ENCODE data around the gene LAMC2.
"Not testable (repeated sequence)": the region's sequence is repeated elsewhere in the genome, so short reads cannot be mapped to it uniquely, and the experiment has no call there.

The LAMC2 gene

DNA sequence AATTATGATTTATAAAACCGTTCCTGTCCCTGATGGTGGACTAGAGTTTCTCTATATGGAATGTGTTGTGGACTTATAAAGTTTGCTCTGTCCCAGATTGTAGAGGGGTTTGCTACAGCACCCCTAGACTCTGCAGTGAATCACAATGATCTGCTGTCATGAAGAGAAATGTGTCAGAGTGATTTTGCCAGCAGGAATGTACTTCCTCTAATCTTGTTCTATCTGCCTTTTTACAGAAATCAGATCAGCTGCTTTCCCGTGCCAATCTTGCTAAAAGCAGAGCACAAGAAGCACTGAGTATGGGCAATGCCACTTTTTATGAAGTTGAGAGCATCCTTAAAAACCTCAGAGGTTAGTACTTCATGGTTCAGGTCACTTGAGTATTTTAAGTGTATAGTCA is 52.0 kb downstream of the LAMC2 start:
- no peak for DNase-seq (ENCODE audit: low read depth)

DNA sequence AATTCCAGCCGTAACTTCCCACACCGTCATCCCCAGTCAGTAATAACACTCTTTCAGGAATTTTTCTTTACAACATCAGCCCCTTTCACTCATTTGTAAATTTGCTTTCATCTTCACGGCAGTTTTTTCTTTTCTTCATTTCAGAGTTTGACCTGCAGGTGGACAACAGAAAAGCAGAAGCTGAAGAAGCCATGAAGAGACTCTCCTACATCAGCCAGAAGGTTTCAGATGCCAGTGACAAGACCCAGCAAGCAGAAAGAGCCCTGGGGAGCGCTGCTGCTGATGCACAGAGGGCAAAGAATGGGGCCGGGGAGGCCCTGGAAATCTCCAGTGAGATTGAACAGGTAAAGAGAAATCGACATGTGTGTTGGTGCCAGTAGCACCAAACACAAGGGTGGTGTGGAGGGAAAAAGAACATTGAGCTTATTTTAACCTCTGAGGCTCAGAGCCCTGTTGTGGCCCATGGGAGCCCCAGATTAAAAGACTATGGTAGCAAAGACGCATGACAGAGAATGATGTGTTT is 53.2 kb downstream of the LAMC2 start:
- no peak for DNase-seq (ENCODE audit: low read depth)

DNA sequence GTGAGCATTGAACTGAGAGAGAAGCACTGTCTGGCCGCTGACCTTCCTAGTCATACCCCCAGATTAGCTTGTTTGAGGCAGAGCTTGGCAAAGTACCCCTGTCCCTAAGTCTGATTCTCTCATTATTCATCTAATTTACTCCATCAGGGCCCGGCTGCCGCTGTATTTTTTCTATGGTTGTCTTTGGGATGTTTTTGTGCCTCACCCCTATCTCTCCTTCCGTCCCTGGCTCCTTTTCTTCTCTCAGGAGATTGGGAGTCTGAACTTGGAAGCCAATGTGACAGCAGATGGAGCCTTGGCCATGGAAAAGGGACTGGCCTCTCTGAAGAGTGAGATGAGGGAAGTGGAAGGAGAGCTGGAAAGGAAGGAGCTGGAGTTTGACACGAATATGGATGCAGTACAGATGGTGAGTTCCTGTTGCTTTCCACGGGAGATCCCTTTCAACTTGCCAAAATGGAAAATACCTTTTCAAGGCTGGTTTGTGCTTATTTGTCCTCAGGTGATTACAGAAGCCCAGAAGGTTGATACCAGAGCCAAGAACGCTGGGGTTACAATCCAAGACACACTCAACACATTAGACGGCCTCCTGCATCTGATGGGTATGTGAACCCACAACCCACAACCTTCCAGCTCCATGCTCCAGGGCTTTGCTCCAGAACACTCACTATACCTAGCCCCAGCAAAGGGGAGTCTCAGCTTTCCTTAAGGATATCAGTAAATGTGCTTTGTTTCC is 53.9 kb downstream of the LAMC2 start:
- no peak for DNase-seq (ENCODE audit: low read depth)

DNA sequence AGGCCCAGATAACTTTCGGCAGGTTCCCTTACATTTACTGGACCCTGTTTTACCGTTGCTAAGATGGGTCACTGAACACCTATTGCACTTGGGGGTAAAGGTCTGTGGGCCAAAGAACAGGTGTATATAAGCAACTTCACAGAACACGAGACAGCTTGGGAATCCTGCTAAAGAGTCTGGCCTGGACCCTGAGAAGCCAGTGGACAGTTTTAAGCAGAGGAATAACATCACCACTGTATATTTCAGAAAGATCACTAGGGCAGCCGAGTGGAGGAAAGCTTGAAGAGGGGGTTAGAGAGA is 54.4 kb downstream of the LAMC2 start:
- no peak for DNase-seq (ENCODE audit: low read depth)

DNA sequence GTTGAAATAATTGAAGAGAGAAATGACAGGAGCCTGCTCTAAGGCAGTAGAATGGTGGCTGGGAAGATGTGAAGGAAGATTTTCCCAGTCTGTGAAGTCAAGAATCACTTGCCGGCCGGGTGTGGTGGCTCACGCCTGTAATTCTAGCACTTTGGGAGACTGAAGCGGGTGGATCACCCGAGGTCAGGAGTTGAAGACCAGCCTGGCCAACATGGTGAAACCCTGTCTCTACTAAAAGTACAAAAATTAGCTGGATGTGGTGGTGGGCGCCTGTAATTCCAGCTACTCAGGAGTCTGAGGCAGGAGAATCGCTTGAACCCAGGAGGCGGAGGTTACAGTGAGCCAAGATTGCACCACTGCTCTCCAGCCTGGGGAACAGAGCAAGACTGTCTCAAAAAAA is 54.8 kb downstream of the LAMC2 start:
- not testable (repeated sequence) for DNase-seq (ENCODE audit: low read depth)

DNA sequence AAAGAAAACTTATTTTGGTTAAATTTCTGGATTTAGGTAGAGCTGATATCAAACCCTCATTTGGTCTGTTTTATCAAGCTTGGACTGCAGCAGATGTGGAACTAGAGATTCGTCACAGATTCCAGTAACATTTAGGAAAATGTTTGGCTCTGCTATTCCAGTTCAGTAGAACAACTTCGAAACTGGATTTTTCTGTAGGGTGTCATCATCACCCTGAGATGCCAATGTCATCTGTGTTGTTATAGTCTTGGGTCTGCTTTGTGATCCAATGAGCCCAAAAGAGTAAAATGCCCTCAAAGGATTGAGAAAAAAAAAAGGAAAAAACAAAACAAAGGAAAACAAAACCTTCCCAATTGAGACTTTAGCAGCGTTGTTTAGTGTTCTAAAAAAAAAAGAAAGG is 55.4 kb downstream of the LAMC2 start:
- no peak for DNase-seq (ENCODE audit: low read depth)

DNA sequence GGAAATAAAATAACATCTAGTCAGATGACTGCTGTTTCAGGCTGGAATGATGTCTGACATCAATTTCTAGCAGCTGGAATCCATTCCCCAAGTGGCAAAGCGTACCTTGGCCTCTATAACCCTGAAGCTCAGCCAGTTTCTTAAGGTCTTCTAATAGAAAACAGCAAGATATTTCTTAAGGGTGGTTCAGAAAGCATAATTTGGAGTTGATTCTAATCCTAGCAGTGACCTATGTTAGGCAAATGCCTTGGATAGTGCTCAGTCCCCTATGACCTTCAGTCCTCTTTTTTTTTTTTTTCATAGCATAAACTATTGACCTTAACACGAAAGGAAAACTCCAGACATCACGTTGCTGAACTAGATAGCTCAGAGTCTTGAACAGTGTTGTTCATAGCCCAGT is 56.5 kb downstream of the LAMC2 start:
- no peak for DNase-seq (ENCODE audit: low read depth)

DNA sequence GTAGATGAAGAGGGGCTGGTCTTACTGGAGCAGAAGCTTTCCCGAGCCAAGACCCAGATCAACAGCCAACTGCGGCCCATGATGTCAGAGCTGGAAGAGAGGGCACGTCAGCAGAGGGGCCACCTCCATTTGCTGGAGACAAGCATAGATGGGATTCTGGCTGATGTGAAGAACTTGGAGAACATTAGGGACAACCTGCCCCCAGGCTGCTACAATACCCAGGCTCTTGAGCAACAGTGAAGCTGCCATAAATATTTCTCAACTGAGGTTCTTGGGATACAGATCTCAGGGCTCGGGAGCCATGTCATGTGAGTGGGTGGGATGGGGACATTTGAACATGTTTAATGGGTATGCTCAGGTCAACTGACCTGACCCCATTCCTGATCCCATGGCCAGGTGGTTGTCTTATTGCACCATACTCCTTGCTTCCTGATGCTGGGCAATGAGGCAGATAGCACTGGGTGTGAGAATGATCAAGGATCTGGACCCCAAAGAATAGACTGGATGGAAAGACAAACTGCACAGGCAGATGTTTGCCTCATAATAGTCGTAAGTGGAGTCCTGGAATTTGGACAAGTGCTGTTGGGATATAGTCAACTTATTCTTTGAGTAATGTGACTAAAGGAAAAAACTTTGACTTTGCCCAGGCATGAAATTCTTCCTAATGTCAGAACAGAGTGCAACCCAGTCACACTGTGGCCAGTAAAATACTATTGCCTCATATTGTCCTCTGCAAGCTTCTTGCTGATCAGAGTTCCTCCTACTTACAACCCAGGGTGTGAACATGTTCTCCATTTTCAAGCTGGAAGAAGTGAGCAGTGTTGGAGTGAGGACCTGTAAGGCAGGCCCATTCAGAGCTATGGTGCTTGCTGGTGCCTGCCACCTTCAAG is 57.3 kb downstream of the LAMC2 start:
- no peak for DNase-seq (ENCODE audit: low read depth)

DNA sequence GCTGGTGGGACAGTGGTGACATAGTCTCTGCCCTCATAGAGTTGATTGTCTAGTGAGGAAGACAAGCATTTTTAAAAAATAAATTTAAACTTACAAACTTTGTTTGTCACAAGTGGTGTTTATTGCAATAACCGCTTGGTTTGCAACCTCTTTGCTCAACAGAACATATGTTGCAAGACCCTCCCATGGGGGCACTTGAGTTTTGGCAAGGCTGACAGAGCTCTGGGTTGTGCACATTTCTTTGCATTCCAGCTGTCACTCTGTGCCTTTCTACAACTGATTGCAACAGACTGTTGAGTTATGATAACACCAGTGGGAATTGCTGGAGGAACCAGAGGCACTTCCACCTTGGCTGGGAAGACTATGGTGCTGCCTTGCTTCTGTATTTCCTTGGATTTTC is 58.4 kb downstream of the LAMC2 start:
- no peak for DNase-seq (ENCODE audit: low read depth)

DNA sequence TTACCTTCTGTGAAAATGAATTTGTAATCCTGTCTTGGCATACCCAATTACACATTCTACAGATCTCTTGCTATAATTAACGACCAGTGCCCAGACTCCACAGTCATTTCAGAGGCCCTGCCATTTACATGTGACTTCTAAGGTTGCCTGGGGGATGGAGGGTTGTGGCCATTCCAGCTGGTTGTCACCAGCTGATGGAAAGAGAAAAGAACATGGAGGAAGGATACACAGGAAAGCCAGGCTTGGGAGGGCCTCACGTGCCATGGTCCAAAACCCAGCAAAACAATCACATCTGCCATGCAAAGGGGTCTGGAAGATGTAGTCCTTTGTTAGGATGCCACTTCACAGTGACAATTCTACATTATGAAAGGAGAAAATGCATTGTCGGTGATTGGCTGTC is 59.3 kb downstream of the LAMC2 start:
- DNase-seq (ENCODE audit: low read depth) = no peak

DNA sequence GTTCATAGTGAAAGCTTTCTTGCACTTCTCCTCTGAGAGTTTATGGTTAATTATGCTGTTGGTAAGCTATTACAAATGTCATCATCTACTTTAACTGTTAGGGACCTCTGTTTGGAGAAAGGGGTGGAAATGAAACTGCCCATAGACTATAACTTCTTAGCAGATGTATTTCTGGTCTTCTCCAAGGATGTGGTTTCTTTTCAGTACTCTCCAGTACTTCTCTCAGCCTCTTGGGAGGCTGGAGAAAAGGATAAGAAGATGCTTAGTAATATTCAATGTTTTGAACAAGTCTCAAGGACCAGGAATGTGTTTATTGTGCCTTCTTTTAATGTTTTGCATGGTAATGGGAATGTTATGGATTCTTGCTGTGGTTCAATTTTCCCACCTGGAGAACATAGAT is 60.4 kb downstream of the LAMC2 start:
- DNase-seq (ENCODE audit: low read depth) = no peak

DNA sequence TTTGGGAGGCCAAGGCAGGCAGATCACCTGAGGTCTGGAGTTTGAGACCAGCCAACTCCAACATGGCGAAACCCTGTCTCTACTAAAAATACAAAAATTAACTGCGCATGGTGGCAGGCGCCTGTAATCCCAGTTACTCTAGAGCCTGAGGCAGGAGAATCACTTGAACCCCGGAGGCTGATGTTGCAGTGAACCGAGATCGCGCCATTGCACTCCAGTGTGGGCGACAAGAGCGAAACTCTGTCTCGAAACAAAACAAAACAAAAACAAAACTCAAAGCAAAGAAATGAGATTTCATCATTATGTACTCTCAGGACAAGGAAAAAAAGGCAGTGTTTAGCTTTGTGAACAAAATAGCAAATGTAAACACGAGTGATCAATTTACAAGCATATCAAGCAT is 61.0 kb downstream of the LAMC2 start:
- DNase-seq (ENCODE audit: low read depth) = no peak

DNA sequence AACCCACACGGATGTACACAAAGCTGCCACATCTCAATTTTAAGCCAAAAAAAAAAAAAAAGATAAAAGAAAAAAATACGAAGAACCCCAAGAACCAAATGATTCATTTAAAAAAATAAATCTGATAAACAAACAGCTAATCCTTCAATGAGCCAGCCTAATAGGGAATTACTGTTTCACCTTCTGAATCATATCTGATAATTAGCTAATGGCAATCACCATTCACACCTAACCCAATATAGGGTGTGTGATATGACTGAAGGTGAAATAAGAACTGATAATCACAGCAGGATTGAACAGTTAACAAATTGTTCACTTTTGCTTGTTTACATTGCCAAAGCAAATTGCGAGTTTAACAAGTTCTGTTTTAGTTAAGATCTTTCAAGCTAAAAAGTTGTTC is 61.4 kb downstream of the LAMC2 start:
- DNase-seq (ENCODE audit: low read depth) = no peak

DNA sequence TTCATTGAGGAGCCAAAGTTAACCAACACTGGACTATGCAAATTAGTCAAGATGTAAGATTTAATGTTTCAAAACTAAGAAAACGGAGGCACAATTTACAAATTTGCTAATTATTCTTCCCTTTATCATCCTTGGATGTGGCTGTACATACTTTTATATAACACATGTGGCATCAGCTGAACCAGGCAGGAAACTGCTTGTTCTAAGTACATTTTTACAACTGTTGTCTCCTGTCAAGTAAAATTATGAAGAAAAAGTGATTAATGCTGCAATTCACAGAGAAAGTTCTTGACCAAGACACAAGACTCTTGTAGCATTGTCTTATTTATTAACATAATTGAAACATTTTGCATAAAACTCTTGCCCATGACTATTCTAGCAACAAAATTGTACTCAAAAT is 61.9 kb downstream of the LAMC2 start:
- DNase-seq (ENCODE audit: low read depth) = no peak

DNA sequence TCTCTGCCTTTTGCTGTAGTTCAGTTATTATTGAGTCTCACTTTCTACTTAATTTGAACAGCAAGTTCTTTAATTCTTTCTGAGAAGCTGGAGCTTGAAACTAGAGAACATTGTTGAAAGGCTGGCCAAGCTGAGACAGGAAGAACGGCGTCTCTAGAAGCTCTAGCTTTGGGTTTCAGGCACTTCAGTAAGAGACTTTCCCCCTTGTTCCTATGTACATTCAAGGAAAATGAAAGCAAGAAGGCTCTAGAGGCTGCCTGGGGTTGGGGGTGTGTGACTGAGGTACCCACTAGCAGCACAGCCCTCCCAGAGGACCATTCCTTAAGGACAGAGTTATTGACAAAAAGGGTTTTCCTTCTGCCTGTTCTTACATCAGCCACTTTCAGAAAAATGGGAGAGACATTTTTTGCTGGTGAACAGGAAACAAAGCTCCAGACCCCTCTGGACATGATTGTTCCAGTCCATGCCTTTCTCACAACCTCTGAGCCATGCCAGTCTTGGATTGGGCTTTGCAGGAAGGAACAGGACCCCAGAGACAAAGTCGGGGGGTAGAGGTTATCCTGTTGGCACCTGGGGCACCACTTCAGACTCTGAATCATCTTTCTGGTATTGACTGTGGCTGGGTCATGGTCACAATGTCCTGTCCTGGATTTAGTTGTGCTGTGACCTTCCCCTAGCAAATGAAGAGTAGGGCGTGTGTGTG is 63.1 kb downstream of the LAMC2 start:
- DNase-seq (ENCODE audit: low read depth) = no peak

DNA sequence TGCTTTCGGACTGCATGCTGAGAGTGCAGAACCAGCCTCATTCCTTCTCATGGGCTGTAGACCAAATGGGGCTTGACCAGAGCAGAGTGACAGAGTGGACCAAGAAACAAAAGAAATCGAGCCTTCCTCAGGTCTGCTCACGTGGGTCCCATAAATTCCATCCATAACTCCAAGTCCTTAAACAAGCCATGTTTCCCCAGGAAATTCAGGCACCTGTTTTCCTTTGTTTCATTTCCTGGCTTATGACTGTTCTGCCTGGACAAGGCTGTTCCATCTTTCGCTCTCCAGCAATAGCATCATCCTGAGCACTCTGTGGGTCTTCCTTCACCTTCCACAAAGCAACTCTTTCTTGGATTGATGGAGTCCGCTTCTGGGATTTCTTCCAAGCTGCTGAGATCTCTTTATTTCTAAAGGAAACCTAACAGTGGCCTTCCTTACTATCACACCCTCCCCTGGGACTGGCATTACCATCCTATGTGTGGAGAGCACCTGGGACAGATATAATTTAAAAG is 63.9 kb downstream of the LAMC2 start:
- DNase-seq (ENCODE audit: low read depth) = no peak

DNA sequence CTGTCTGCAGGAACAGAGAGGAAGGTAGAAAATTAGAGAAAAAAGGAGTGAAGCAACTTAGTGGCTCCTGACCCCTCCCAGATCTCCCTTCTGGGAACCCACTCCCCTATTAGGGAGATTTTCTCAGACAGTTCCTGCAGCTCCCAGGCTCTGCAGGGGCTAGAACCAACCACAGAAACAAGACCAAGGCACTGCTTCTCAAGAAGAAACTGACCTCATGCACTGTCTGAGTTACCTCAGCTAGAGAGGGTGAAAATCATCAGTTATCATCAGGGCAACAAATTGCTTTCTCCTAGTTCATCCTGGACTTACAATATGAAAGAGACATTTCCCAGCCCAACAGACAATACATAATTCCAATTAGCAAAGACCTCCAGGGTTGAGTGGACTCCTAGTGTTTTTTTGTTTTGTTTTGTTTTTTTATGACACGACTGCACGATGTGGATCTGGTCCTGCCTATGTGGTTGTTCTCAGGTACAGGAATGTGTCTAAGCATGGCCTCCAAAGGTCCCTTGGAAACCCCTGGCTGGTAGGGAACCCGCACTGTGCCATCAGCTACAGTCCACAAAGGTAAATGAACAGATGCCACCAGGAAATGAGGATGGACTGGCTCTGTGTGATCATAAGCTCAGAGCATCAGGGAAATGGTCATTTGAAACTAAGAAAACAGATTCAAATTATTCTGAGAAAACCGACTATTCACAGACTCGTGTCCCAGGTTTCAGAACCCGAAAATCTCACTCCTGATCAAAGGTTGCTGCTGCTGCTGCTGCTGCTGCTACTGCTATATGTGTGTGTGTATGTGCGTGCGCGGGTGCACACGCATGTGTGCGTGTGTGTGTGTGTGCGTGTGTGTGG is 65.3 kb downstream of the LAMC2 start:
- DNase-seq (ENCODE audit: low read depth) = no peak

DNA sequence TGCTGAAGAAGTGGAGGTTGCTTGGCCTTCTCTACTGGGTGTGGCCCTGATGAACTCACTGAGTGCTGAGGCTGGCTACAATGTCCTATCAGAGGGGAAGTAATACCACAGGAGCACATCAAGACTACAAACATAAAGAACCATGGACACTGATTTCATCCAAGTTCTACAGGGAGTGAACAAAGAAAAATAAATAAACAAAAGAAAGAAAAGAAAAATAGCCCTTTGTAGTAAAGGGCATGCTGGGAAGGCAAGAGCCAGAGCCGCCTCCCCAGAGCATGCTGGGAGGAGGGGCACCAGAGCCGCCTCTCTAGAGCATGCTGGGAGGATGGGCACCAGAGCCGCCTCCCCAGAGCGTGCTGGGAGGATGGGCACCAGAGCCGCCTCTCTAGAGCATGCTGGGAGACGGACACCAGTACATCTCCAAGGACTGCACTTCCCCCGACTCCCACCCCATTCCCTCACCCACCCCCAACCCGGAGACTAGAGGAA is 65.9 kb downstream of the LAMC2 start:
- no peak for DNase-seq (ENCODE audit: low read depth)

DNA sequence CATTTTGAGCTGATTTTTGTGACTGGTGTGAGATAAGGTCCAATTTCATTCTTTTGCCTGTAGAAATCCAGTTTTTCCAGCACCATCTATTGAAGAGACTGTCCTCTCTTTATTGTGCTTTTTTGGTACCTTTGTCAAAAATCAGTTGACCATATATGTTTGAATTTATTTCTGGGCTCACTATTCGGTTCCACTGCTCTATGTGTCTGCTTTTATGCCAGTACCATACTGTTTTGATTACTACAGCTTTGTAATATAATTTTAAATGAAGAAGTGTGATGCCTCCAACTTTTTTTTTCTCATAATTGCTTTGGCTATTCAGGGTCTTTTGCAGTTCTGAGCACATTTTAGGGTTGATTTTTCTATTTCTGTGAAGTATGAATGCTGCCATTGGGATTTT is 69.0 kb downstream of the LAMC2 start:
- no peak for DNase-seq (ENCODE audit: low read depth)

DNA sequence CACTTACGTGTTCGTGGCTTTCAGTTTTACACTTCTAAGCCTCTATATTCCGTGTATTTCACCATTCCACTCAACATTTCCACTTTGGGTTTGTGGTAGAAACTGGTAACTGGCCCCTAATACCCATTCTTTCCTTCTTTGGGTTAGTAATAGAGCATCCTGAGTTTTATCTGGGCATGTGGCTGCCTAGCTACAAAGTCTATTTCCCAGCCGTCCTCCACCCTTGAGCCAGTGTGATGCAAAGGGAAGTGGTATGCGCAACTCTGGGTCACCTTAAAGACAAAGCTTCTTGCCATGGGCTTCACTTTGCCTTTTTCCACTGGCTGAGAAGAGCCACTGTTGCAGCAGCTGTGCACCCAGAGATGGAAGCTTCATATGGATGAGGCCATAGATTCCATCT is 73.9 kb downstream of the LAMC2 start:
- no peak for DNase-seq (ENCODE audit: low read depth)

DNA sequence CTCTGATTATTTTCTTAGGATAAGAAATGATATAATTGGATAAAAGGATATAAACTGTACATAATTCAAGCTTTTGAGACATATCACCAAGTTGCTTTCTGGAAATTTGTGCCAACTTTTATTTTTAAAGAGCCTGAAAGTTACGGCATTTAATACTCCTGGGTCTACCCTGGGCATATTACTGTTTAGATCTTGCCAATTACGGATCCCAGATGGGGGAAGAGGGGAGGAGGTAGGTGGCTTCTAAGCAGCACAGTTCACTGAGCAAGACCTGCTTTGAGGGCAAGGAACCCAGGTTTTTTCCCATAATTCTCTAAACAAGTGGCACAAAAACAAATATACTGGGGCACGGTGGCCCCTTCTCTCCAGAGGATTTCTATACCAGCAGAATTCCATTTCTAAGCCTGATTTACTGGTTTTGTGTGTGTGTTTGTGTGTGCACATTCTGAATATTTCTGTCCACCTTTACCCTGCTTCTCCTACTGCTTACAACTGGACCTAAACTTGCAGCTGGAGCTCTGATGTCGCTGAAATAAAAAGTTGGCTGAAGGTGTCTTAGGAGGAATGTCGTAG is 76.7 kb downstream of the LAMC2 start:
- DNase-seq (ENCODE audit: low read depth) = no peak

All from CMK (cell line).